ENCODE results near the gene SHISAL2A. TPM values are rescaled to one million over a fixed set of nuclear protein-coding genes. Genes with fewer than 3 reads are reported as not detected.

The SHISAL2A gene
- total and polyA plus RNA-seq, 9 donors: 1.3 to 6.5 (median 2.7) TPM

GRCh38 chr1:52615489-52616042 is 17.4 kb upstream of the SHISAL2A start:
- no peak overlapping the region for H3K4me3 ChIP-seq (ENCODE audit: low read length)
- no peaks in the 10 kb centered on the region for H3K27me3 ChIP-seq (ENCODE audit: control insufficient read depth, insufficient read depth, low read length)
- H3K36me3 ChIP-seq (ENCODE audit: control insufficient read depth, insufficient read depth, low read length): peaks cover 25% of the 10 kb centered on the region
- 96% methylated on average over 3 of the region's 5 CpGs for WGBS (ENCODE audit: insufficient coverage)
- H3K9me3 ChIP-seq (replicated peaks; ENCODE audit: control insufficient read depth, low read depth, low read length): no peaks in the 10 kb centered on the region
- no peak overlapping the region for H3K27ac ChIP-seq (ENCODE audit: low read length)
- DNase-seq: no peak
- H3K4me1 ChIP-seq (ENCODE audit: control insufficient read depth, insufficient read depth, low read length): no peaks in the 10 kb centered on the region

- no peak for DNase-seq
- no CpG with 5 or more reads among the region's 2 CpGs for WGBS (ENCODE audit: insufficient coverage)
- no peaks in the 10 kb centered on the region for H3K4me1 ChIP-seq (ENCODE audit: control insufficient read depth, insufficient read depth, low read length)
- H3K9me3 ChIP-seq (replicated peaks; ENCODE audit: control insufficient read depth, low read depth, low read length): peaks cover 14% of the 10 kb centered on the region
- no peak overlapping the region for H3K4me3 ChIP-seq (ENCODE audit: low read length)
- no peak overlapping the region for H3K27ac ChIP-seq (ENCODE audit: low read length)
- H3K36me3 ChIP-seq (ENCODE audit: control insufficient read depth, insufficient read depth, low read length): peaks cover 9% of the 10 kb centered on the region
- H3K27me3 ChIP-seq (ENCODE audit: control insufficient read depth, insufficient read depth, low read length): no peaks in the 10 kb centered on the region
Measured at GRCh38 chr1:52621950-52622349, 11.0 kb upstream of the SHISAL2A start.

DNA sequence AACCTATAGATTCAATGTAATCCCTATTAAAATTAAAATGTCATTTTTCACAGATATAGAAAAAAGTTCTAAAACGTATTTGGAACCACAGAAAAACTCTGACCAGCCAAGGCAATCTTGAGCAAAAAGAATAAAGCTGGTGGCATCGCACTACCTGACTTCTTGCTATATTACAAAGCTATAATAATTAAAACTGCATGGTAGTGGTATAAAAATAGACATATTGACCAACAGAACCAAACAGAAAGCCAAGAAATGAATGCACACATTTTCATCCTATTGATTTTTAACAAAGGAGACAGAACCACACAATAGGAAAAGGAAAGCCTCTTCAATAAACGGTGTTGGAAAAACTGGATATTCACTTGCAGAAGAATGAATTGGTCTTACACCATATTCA is 9.2 kb upstream of the SHISAL2A start:
- Histone ChIP-seq H3K27ac (ENCODE audit: low read length) (no peak overlapping the region), H3K27me3 (ENCODE audit: control insufficient read depth, insufficient read depth, low read length) (no peaks in the 10 kb centered on the region), H3K36me3 (ENCODE audit: control insufficient read depth, insufficient read depth, low read length) (peaks cover 5% of the 10 kb centered on the region), H3K9me3 (replicated peaks; ENCODE audit: control insufficient read depth, low read depth, low read length) (peaks cover 14% of the 10 kb centered on the region), H3K4me1 (ENCODE audit: control insufficient read depth, insufficient read depth, low read length) (no peaks in the 10 kb centered on the region), H3K4me3 (ENCODE audit: low read length) (no peak overlapping the region)
- no peak for DNase-seq
- WGBS (ENCODE audit: insufficient coverage): no CpG with 5 or more reads among the region's 3 CpGs

DNA sequence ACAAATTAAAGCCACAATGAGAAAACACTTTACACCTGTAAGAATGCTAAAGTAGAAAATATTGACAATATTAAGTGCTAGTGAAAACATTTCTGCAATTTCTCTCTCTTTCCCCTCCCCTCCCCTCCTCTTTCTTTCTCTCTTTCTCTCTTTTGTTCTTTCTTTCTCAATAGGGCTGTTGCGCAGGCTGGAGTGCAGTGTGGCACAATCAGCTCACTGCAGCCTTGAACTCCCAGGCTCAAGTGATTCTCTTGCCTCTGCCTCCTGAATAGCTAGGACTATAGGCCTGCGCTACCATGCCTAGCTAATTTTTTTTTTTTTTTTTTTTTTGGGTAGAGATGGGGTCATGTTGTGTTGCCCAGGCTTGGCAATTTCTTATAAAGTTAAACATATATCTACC is 5.9 kb upstream of the SHISAL2A start:
- DNase-seq: no peak
- peaks cover 1% of the 10 kb centered on the region for H3K27me3 ChIP-seq (ENCODE audit: control insufficient read depth, insufficient read depth, low read length)
- no CpG with 5 or more reads among the region's 2 CpGs for WGBS (ENCODE audit: insufficient coverage)
- H3K4me1 ChIP-seq (ENCODE audit: control insufficient read depth, insufficient read depth, low read length): peaks cover 6% of the 10 kb centered on the region
- H3K36me3 ChIP-seq (ENCODE audit: control insufficient read depth, insufficient read depth, low read length): peaks cover 4% of the 10 kb centered on the region
- H3K9me3 ChIP-seq (replicated peaks; ENCODE audit: control insufficient read depth, low read depth, low read length): peaks cover 6% of the 10 kb centered on the region
- no peak overlapping the region for H3K4me3 ChIP-seq (ENCODE audit: low read length)
- H3K27ac ChIP-seq (ENCODE audit: low read length): no peak overlapping the region

- 7% methylated on average over 2 of the region's 8 CpGs for WGBS (ENCODE audit: insufficient coverage)
- peaks cover 15% of the 10 kb centered on the region for H3K27me3 ChIP-seq (ENCODE audit: control insufficient read depth, insufficient read depth, low read length)
- H3K9me3 ChIP-seq (replicated peaks; ENCODE audit: control insufficient read depth, low read depth, low read length): no peaks in the 10 kb centered on the region
- H3K4me1 ChIP-seq (ENCODE audit: control insufficient read depth, insufficient read depth, low read length): peaks cover 19% of the 10 kb centered on the region
- H3K36me3 ChIP-seq (ENCODE audit: control insufficient read depth, insufficient read depth, low read length): no peaks in the 10 kb centered on the region
- H3K27ac ChIP-seq (ENCODE audit: low read length): no peak overlapping the region
- peak; percentile 26 for DNase-seq
- H3K4me3 ChIP-seq (ENCODE audit: low read length): no peak overlapping the region
Measured at GRCh38 chr1:52628614-52629324, 4.2 kb upstream of the SHISAL2A start.

- Histone ChIP-seq H3K27me3 (ENCODE audit: control insufficient read depth, insufficient read depth, low read length) (peaks cover 20% of the 10 kb centered on the region), H3K4me3 (ENCODE audit: low read length) (no peak overlapping the region), H3K9me3 (replicated peaks; ENCODE audit: control insufficient read depth, low read depth, low read length) (no peaks in the 10 kb centered on the region), H3K4me1 (ENCODE audit: control insufficient read depth, insufficient read depth, low read length) (peaks cover 19% of the 10 kb centered on the region), H3K27ac (ENCODE audit: low read length) (no peak overlapping the region), H3K36me3 (ENCODE audit: control insufficient read depth, insufficient read depth, low read length) (no peaks in the 10 kb centered on the region)
- DNase-seq: peak; percentile 32
- WGBS (ENCODE audit: insufficient coverage): 29% methylated on average over 7 of the region's 7 CpGs
Measured at GRCh38 chr1:52629325-52629643, 3.7 kb upstream of the SHISAL2A start.

- no peak overlapping the region for H3K4me3 ChIP-seq (ENCODE audit: low read length)
- peaks cover 21% of the 10 kb centered on the region for H3K27me3 ChIP-seq (ENCODE audit: control insufficient read depth, insufficient read depth, low read length)
- DNase-seq: no peak
- H3K4me1 ChIP-seq (ENCODE audit: control insufficient read depth, insufficient read depth, low read length): peaks cover 19% of the 10 kb centered on the region
- no peaks in the 10 kb centered on the region for H3K9me3 ChIP-seq (replicated peaks; ENCODE audit: control insufficient read depth, low read depth, low read length)
- no peaks in the 10 kb centered on the region for H3K36me3 ChIP-seq (ENCODE audit: control insufficient read depth, insufficient read depth, low read length)
- no CpG with 5 or more reads among the region's 2 CpGs for WGBS (ENCODE audit: insufficient coverage)
- no peak overlapping the region for H3K27ac ChIP-seq (ENCODE audit: low read length)
Measured at GRCh38 chr1:52629667-52630066, 3.3 kb upstream of the SHISAL2A start.

DNA sequence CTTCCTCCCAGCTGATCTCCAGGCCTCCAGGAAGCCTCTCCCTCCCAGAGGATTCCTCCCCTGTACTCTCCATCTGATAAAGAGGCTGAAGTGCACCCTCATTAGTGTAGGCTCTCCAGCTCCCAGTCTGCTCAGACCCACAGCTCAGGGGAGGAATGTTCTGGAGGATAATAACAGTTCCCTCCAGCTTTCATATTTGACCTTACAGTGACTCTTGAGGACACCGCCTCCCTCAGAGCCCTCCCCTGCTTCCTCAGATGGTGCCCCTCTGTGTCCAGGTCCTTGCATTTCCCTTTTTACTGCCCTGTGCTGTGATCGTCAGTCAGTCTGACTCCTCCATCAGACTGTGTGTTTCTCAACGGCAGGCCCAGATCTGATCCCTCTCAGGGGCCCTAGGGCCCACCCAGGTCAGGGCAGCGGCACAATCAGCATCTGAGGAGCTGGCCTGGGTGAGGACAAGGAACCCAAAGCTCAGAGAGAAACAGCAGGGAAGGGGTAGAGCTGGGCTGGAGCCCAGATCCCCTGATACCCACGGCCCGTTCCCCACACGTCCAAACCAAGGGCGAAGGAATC is 1.1 kb upstream of the SHISAL2A start:
- peak overlapping the region; percentile 32 for H3K4me3 ChIP-seq (ENCODE audit: low read length)
- H3K27me3 ChIP-seq (ENCODE audit: control insufficient read depth, insufficient read depth, low read length): peaks cover 25% of the 10 kb centered on the region
- H3K4me1 ChIP-seq (ENCODE audit: control insufficient read depth, insufficient read depth, low read length): peaks cover 23% of the 10 kb centered on the region
- no peaks in the 10 kb centered on the region for H3K9me3 ChIP-seq (replicated peaks; ENCODE audit: control insufficient read depth, low read depth, low read length)
- no peaks in the 10 kb centered on the region for H3K36me3 ChIP-seq (ENCODE audit: control insufficient read depth, insufficient read depth, low read length)
- no peak overlapping the region for H3K27ac ChIP-seq (ENCODE audit: low read length)
- WGBS (ENCODE audit: insufficient coverage): 59% methylated on average over 4 of the region's 8 CpGs
- DNase-seq: no peak

- Histone ChIP-seq H3K27ac (ENCODE audit: low read length) (no peak overlapping the region), H3K4me1 (ENCODE audit: control insufficient read depth, insufficient read depth, low read length) (peaks cover 30% of the 10 kb centered on the region), H3K27me3 (ENCODE audit: control insufficient read depth, insufficient read depth, low read length) (peaks cover 25% of the 10 kb centered on the region), H3K4me3 (ENCODE audit: low read length) (peak overlapping the region; percentile 32), H3K9me3 (replicated peaks; ENCODE audit: control insufficient read depth, low read depth, low read length) (no peaks in the 10 kb centered on the region), H3K36me3 (ENCODE audit: control insufficient read depth, insufficient read depth, low read length) (no peaks in the 10 kb centered on the region)
- 3% methylated on average over 52 of the region's 52 CpGs for WGBS (ENCODE audit: insufficient coverage)
- no peak for DNase-seq
Measured at GRCh38 chr1:52633291-52633754, 355 bp downstream of the SHISAL2A start.

GRCh38 chr1:52634111-52634510 is 1.1 kb downstream of the SHISAL2A start:
- H3K4me1 ChIP-seq (ENCODE audit: control insufficient read depth, insufficient read depth, low read length): peaks cover 35% of the 10 kb centered on the region
- H3K27ac ChIP-seq (ENCODE audit: low read length): no peak overlapping the region
- H3K36me3 ChIP-seq (ENCODE audit: control insufficient read depth, insufficient read depth, low read length): no peaks in the 10 kb centered on the region
- no peak for DNase-seq
- peaks cover 25% of the 10 kb centered on the region for H3K27me3 ChIP-seq (ENCODE audit: control insufficient read depth, insufficient read depth, low read length)
- H3K9me3 ChIP-seq (replicated peaks; ENCODE audit: control insufficient read depth, low read depth, low read length): no peaks in the 10 kb centered on the region
- H3K4me3 ChIP-seq (ENCODE audit: low read length): no peak overlapping the region
- 100% methylated on average over 2 of the region's 4 CpGs for WGBS (ENCODE audit: insufficient coverage)
